ENCODE measurements around the gene TMX3.

- TF ChIP-seq TAF1 (IDR thresholded peaks at IDR 0.05; ENCODE audit: low read depth) (no peak), SMC3 (conservative IDR thresholded peaks at IDR 0.05; ENCODE audit: poor library complexity) (no peak)
Measured at GRCh38 chr18:68705119-68705518, 9.8 kb downstream of the TMX3 start.
